KMS-11 (cell line): Measurements from ENCODE around the gene TIMM44.

Experiments used
- H2AFZ ChIP-seq: fragments of 200-600 bp; sonication (generic); 2 replicates; pipeline ENCODE4 v1.6.1; 2016; ENCODE audit warnings: antibody characterized with exemption, mixed run types, low read depth
- H3K27ac ChIP-seq: fragments of 200-600 bp; sonication (generic); 2 replicates; pipeline ENCODE4 v1.6.1; 2016; ENCODE audit warnings: mild to moderate bottlenecking, mixed run types
- H3K27me3 ChIP-seq: fragments of 200-600 bp; sonication (generic); 2 replicates; pipeline ENCODE4 v1.6.1; 2017; ENCODE audit warnings: mild to moderate bottlenecking, low read depth, mixed run types, moderate library complexity; ENCODE audit not compliant: insufficient read depth
- H3K36me3 ChIP-seq: fragments of 200-600 bp; sonication (generic); 2 replicates; pipeline ENCODE4 v1.6.1; 2017; ENCODE audit warnings: mild to moderate bottlenecking, mixed run types; ENCODE audit not compliant: insufficient read depth
- H3K4me1 ChIP-seq: fragments of 200-600 bp; sonication (generic); 2 replicates; pipeline ENCODE4 v1.6.1; 2016; ENCODE audit warnings: mild to moderate bottlenecking, low read depth, mixed run types; ENCODE audit not compliant: poor library complexity, severe bottlenecking
- H3K4me2 ChIP-seq: fragments of 200-600 bp; sonication (generic); 2 replicates; pipeline ENCODE4 v1.7.0; 2016; ENCODE audit warnings: mild to moderate bottlenecking, mixed run types
- H3K4me3 ChIP-seq: fragments of 200-600 bp; sonication (generic); IDR thresholded peaks from 2 replicates; pipeline ENCODE4 v1.6.1; 2017; ENCODE audit warnings: low read depth, low read length, mixed read lengths; ENCODE audit not compliant: insufficient read depth
- H3K79me2 ChIP-seq: fragments of 200-600 bp; sonication (generic); 2 replicates; pipeline ENCODE4 v1.6.1; 2016; ENCODE audit warnings: low read depth, mixed run types; ENCODE audit not compliant: insufficient read depth
- H3K9ac ChIP-seq: fragments of 200-600 bp; sonication (generic); 2 replicates; pipeline ENCODE4 v1.6.1; 2016; ENCODE audit warnings: mild to moderate bottlenecking, mixed run types
- H4K20me1 ChIP-seq: fragments of 200-600 bp; sonication (generic); 2 replicates; pipeline ENCODE4 v1.6.1; 2016; ENCODE audit warnings: mild to moderate bottlenecking, mixed run types; ENCODE audit not compliant: insufficient read depth
- TF ChIP-seq, protein P1 (sequence below): fragments of 200-600 bp; sonication (generic); conservative IDR thresholded peaks from 2 replicates; pipeline ENCODE4 v1.6.1; 2017; ENCODE audit warnings: low read depth, mild to moderate bottlenecking, antibody characterized with exemption, low read length, moderate library complexity, mixed read lengths

TIMM44 gene

DNA sequence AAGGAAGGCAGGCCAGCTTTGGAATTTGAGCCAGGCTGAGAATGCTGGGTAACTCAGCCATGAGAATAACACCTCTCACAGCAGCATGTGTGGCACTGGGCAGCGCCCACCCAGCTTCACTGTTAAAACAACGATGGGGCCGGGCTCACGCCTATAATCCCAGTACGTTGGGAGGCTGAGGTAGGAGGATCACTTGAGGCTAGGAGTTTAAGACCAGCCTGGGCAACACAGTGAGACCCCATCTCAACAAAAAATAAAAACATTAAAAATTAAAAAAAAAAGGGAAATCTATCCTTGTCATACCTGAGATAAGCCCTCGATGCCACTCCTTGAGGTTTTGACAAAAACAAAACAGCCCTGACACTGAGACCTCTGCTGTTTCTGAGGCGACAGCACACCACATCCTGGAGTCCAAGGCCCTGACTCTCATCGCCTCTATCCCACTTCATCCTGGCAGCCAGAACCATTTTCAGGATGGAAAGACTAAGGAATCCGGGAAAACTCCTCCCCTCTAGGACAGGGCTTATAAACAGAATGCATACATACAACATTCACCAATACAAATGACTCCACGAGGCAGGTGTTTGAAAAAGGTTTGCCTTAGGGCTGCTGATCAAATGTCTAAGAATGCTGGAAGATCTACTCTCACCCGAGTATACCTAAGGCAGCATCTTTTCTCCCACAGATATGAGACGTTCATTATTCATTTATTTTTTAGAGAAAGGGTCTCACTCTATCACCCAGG lies 22.6 kb upstream of the TIMM44 start:
- Histone ChIP-seq H3K4me1 (no peaks in the 10 kb centered on the region), H3K27me3 (no peaks in the 10 kb centered on the region), H3K36me3 (0 out of 2 replicates have a peak, but pooled peaks cover 4% of the 10 kb centered on the region), H3K4me3 (no peak overlapping the region), H2AFZ (no peak overlapping the region), H3K9ac (no peak overlapping the region), H3K79me2 (no peaks in the 10 kb centered on the region), H3K4me2 (no peak overlapping the region), H3K27ac (no peak overlapping the region), H4K20me1 (no peaks in the 10 kb centered on the region)
- TF ChIP-seq, protein P1, sequence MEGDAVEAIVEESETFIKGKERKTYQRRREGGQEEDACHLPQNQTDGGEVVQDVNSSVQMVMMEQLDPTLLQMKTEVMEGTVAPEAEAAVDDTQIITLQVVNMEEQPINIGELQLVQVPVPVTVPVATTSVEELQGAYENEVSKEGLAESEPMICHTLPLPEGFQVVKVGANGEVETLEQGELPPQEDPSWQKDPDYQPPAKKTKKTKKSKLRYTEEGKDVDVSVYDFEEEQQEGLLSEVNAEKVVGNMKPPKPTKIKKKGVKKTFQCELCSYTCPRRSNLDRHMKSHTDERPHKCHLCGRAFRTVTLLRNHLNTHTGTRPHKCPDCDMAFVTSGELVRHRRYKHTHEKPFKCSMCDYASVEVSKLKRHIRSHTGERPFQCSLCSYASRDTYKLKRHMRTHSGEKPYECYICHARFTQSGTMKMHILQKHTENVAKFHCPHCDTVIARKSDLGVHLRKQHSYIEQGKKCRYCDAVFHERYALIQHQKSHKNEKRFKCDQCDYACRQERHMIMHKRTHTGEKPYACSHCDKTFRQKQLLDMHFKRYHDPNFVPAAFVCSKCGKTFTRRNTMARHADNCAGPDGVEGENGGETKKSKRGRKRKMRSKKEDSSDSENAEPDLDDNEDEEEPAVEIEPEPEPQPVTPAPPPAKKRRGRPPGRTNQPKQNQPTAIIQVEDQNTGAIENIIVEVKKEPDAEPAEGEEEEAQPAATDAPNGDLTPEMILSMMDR: no peak

GRCh38 chr19:7965259-7965841 lies 21.9 kb upstream of the TIMM44 start:
- no peaks in the 10 kb centered on the region for H3K79me2 ChIP-seq
- H3K4me1 ChIP-seq: no peaks in the 10 kb centered on the region
- TF ChIP-seq, protein P1: no peak
- H3K27me3 ChIP-seq: no peaks in the 10 kb centered on the region
- no peak overlapping the region for H2AFZ ChIP-seq
- H4K20me1 ChIP-seq: no peaks in the 10 kb centered on the region
- H3K9ac ChIP-seq: no peak overlapping the region
- no peak overlapping the region for H3K4me2 ChIP-seq
- H3K36me3 ChIP-seq: 0 out of 2 replicates have a peak, but pooled peaks cover 4% of the 10 kb centered on the region
- H3K27ac ChIP-seq: no peak overlapping the region
- H3K4me3 ChIP-seq: no peak overlapping the region

DNA sequence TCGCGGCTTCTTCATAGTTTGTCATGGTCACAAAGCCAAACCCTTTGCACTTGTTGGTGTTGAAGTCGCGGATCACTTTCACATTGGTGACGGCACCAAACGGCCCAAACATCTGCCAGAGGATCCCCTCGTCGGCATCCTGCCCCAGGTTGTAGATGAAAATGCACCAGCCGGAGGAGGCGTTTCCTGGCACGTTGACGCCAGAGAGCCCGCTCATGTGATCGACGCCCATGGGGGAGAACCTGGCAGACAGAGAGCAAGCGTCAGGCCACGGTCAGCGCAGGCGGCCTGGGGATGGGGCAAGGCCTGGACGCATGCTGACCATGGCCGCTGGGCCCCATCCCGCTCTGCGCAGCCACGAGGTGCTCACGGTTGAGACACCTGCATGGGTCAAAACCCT lies 20.1 kb upstream of the TIMM44 start:
- TF ChIP-seq, protein P1: no peak
- H4K20me1 ChIP-seq: no peaks in the 10 kb centered on the region
- H3K27me3 ChIP-seq: no peaks in the 10 kb centered on the region
- no peak overlapping the region for H3K9ac ChIP-seq
- no peak overlapping the region for H3K27ac ChIP-seq
- H3K4me3 ChIP-seq: no peak overlapping the region
- H3K4me1 ChIP-seq: no peaks in the 10 kb centered on the region
- no peaks in the 10 kb centered on the region for H3K79me2 ChIP-seq
- H2AFZ ChIP-seq: no peak overlapping the region
- no peak overlapping the region for H3K4me2 ChIP-seq
- H3K36me3 ChIP-seq: 0 out of 2 replicates have a peak, but pooled peaks cover 4% of the 10 kb centered on the region

DNA sequence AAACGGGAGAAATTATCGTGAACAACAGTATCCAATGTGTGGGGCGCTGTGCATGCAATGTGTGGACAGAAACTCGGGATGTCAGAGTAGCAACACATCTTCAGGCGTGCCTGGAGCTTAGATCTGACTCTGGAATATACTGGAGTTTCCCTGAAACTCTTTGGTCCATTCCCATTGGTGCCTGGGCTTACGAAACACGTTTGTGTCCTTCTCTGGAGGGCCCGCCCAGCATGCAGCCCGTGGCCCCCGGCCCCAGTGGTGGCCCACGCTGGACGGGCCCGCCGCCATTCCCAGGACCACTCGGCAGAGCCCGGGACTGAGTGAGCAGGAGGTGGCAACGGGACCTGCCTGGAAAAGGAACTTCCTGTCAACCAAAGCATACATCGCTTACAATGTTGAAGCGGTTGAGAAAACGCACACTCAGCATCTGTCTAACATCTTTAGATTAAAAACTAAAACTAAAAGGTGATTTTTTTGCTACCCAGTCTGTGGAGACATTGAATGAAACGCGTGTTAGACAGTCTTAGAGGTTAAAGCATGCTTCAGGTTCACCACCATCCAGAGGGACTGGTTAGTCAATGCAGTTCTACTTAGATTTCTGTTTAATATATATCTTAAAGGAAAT lies 19.3 kb upstream of the TIMM44 start:
- H3K4me3 ChIP-seq: no peak overlapping the region
- H3K4me1 ChIP-seq: no peaks in the 10 kb centered on the region
- H4K20me1 ChIP-seq: no peaks in the 10 kb centered on the region
- H3K9ac ChIP-seq: no peak overlapping the region
- no peak overlapping the region for H3K4me2 ChIP-seq
- TF ChIP-seq, protein P1: no peak
- no peak overlapping the region for H2AFZ ChIP-seq
- H3K79me2 ChIP-seq: no peaks in the 10 kb centered on the region
- no peaks in the 10 kb centered on the region for H3K27me3 ChIP-seq
- 0 out of 2 replicates have a peak, but pooled peaks cover 4% of the 10 kb centered on the region for H3K36me3 ChIP-seq
- H3K27ac ChIP-seq: no peak overlapping the region
